HG03159 (cell line): ENCODE data around the gene KLHL15.

Experiments
- ATAC-seq: cut with Tn5 transposase; IDR thresholded peaks from one replicate; pipeline ENCODE4 v1.9.1; 2021; ENCODE audit warnings: mild to moderate bottlenecking, moderate library complexity; ENCODE audit not compliant: unreplicated experiment

KLHL15 gene

GRCh38 chrX:23952984-23953907 is 73.7 kb downstream of the KLHL15 start:
- ATAC-seq: peak; percentile 99

DNA sequence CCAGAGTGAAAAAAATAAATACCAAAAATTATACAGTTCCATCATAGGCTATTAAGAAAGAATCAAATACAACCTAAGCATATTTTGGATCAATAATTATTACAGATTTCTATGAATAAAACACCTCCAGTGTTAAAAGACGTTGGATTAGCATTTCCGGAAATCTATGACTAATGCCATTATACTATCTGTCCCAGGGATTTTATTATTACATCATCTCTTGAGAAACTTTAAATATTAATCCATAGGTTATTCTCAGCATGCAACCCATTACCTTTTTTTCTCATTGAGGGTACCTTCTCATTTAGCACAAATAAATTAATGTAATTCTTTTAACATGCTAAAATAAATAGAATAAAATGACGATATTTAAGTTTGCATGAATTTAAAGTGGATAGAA is 74.6 kb downstream of the KLHL15 start:
- ATAC-seq: no peak

DNA sequence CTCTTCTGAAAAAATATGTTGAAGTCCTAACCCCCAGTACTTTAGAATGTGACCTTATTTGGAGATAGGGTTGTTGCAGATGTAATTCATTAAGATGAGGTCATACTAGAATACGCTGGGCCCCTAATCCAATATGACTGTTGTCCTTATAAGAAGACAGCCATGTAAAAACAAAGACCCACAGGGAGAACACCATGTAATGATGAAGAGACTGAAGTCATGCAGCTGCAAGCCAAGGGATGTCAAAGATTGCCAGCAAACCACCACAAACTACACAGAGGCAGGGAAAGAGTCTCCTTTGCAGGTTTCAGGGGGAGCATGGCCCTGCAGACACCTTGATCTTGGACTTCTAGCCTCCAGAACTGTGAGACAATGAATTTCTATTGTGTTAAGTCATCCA is 81.8 kb downstream of the KLHL15 start:
- no peak for ATAC-seq

DNA sequence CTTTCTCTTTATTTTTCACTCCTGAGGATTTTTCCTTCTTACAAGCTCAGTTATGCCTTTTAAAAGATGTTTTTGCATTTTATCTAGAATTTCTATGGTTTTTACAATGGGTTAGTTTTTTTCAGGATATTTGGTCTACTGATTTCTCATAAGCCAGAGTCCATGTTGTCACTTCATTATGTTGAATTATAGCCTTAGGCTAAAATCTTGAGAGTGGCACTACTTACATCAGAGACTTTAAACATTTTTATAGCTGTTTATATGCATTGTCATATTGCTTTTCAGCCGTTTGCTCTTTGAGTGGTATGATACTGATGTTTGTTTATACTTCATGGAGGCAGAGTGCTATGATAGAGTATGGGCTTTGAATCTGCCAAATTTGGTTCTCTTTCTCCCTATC is 82.8 kb downstream of the KLHL15 start:
- ATAC-seq: no peak

GRCh38 chrX:23939203-23939602 is 87.8 kb downstream of the KLHL15 start:
- ATAC-seq: no peak

DNA sequence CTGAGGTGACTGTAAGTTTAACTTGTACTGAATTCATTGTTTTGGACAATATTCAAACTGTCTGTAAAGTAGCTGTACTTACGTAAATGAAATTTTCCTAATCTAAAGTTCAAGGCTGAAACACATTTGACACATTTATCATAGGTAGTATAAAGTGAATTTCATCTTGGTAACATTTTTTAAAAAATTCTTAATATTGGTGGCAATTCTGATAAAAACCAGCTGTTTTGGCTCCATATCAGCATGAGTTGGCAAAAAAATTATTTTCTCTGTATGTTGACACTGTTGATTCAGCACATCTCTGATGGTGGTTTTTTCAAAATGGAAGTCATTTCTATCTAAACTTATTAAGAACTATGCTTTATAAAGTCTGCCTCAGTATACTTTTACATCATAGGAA is 88.3 kb downstream of the KLHL15 start:
- ATAC-seq: no peak

- ATAC-seq: no peak
These were observed 89.9 kb downstream of the KLHL15 start for GRCh38 chrX:23937100-23937499.

GRCh38 chrX:23936180-23936579 is 90.8 kb downstream of the KLHL15 start:
- ATAC-seq: no peak

- no peak for ATAC-seq
These were observed 91.9 kb downstream of the KLHL15 start for GRCh38 chrX:23935106-23935505.
